Suprapubic skin (tissue), 3 donors: ENCODE results near the gene NUDT9.

Experiments
- CTCF ChIP-seq, 2 donors: fragments of 200-600 bp in 1 of 2; fragments of 450-650 bp in 1 of 2; sonication (generic) in 1 of 2; IDR thresholded peaks; one replicate each; pipeline ENCODE4 v1.5.1; 2016 to 2019; ENCODE audit warnings: antibody characterized with exemption in 2 of 2, mild to moderate bottlenecking in 1 of 2, moderate library complexity in 1 of 2
- POLR2AphosphoS5 ChIP-seq, 3 donors: sonication (generic); formaldehyde crosslinking; IDR thresholded peaks; one replicate each; pipeline ENCODE4 v1.6.1; 2017; ENCODE audit warnings: antibody characterized with exemption in 3 of 3

DNA sequence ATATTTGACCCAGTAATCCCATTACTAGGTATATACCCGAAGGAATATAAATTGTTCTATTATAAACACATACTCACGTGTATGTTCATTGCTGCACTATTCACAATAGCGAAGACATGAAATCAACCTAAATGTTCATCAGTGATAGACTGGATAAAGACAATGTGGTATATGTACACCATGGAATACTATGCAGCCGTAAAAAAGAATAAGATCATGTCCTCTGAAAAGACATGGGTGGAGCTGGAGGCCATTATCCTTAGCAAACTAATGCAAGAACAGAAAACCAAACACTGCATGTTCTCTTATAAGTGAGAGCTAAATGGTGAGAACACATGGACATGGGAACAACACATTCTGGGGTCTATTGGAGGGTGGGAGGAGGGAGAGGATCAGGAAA, 36.5 kb downstream of the NUDT9 start:
- no peak for TF ChIP-seq POLR2AphosphoS5 (IDR thresholded peaks at IDR 0.05)
- no peak for TF ChIP-seq CTCF (IDR thresholded peaks at IDR 0.05)
